GM19397 (cell line): ENCODE data around the gene CYP2S1.

Source experiments
- ATAC-seq: cut with Tn5 transposase; IDR thresholded peaks from one replicate; pipeline ENCODE4 v1.9.1; 2021; ENCODE audit warnings: mild to moderate bottlenecking, moderate library complexity; ENCODE audit not compliant: unreplicated experiment

The CYP2S1 gene

GRCh38 chr19:41253660-41254059, 60.6 kb downstream of the CYP2S1 start:
- ATAC-seq, result no peak

- no peak for ATAC-seq
These were observed 62.2 kb downstream of the CYP2S1 start for GRCh38 chr19:41255171-41255570.
